Body of pancreas (tissue), 4 donors: Measurements from ENCODE around the gene ATOH8.

ENCODE experiments used
- POLR2A ChIP-seq, 3 donors: fragments of 450-650 bp; IDR thresholded peaks; one replicate each; pipeline ENCODE4 v1.6.1; 2016; ENCODE audit warnings: antibody characterized with exemption in 3 of 3, mild to moderate bottlenecking in 2 of 3
- TF ChIP-seq, protein P1 (sequence below), 7 experiments: fragments of 450-650 bp in 4 of 7; fragments of 200-600 bp in 3 of 7; sonication (generic) in 3 of 7; IDR thresholded peaks; one replicate each; pipeline ENCODE4 v1.5.1; 2016 to 2019; ENCODE audit warnings: antibody characterized with exemption in 7 of 7

DNA sequence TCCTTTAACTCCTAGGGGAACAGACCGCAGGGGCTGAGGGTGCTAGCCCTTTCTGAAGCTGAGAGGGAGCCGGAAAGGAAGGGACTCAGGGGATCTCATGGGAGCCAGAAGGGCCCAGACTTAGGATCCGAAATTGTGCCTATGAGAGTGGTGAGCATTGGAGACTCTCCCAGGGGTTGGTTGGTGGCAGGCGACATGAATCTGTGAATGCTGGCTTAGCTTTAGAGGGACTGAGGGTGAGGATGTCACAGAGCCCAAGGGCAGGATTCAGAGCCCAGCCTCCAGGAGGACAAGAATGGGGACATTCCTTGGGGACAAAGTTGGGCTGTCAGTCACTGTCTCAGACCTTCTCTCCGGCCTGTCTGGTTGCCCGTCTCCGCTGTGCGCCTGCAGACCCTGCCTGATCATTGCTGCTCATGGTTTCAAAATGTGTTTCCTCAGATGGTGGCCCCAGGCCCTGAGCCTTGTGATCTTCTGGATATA, 42.2 kb upstream of the ATOH8 start:
- TF ChIP-seq, protein P1, sequence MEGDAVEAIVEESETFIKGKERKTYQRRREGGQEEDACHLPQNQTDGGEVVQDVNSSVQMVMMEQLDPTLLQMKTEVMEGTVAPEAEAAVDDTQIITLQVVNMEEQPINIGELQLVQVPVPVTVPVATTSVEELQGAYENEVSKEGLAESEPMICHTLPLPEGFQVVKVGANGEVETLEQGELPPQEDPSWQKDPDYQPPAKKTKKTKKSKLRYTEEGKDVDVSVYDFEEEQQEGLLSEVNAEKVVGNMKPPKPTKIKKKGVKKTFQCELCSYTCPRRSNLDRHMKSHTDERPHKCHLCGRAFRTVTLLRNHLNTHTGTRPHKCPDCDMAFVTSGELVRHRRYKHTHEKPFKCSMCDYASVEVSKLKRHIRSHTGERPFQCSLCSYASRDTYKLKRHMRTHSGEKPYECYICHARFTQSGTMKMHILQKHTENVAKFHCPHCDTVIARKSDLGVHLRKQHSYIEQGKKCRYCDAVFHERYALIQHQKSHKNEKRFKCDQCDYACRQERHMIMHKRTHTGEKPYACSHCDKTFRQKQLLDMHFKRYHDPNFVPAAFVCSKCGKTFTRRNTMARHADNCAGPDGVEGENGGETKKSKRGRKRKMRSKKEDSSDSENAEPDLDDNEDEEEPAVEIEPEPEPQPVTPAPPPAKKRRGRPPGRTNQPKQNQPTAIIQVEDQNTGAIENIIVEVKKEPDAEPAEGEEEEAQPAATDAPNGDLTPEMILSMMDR (IDR thresholded peaks at IDR 0.05), result no peak
- TF ChIP-seq POLR2A (IDR thresholded peaks at IDR 0.05), result no peak
